ENCODE data around the gene CBFA2T2. TPM values are rescaled to one million over a fixed set of nuclear protein-coding genes. Genes with fewer than 3 reads are reported as not detected.
A peak's percentile ranks its signal among the peaks of the same experiment; 100 is the strongest.

CBFA2T2 gene
- total and polyA plus RNA-seq, 2 experiments from 2014 or later = 29.2 to 33.1 TPM

- Histone ChIP-seq H3K4me1 (ENCODE audit: insufficient read depth) (peaks cover 9% of the 10 kb centered on the region), H4K20me1 (ENCODE audit: insufficient read depth, poor library complexity, severe bottlenecking) (no peaks in the 10 kb centered on the region), H3K36me3 (replicated peaks; ENCODE audit: insufficient read depth, low read depth) (no peaks in the 10 kb centered on the region), H3K9me3 (ENCODE audit: low read depth) (no peaks in the 10 kb centered on the region), H3K4me3 (no peak overlapping the region), H3K79me2 (peaks cover 3% of the 10 kb centered on the region), H3K4me2 (no peak overlapping the region), H3K27me3 (no peaks in the 10 kb centered on the region), H3K27ac (peak overlapping the region; percentile 7), H3K9me2 (replicated peaks; ENCODE audit: insufficient read depth) (no peaks in the 10 kb centered on the region), H2AFZ (no peak overlapping the region)
- DNase-seq (ENCODE audit: low spot score) = peak; percentile 66
- no peak for TF ChIP-seq EZH2phosphoT487 (IDR thresholded peaks at IDR 0.05; ENCODE audit: low read depth, severe bottlenecking, unreplicated experiment)
- no peak for TF ChIP-seq EZH2 (IDR thresholded peaks at IDR 0.05; ENCODE audit: borderline replicate concordance)
- TF ChIP-seq CTCF (IDR thresholded peaks at IDR 0.05; ENCODE audit: poor library complexity) = no peak
- 30% methylated on average over 4 of the region's 4 CpGs for WGBS (ENCODE audit: low lambda C conversion rate, missing lambda C conversion rate)
Measured at GRCh38 chr20:33689973-33690372, 200.1 kb downstream of the CBFA2T2 start.

- Histone ChIP-seq H3K36me3 (replicated peaks; ENCODE audit: insufficient read depth, low read depth) (no peaks in the 10 kb centered on the region), H3K27ac (no peak overlapping the region), H2AFZ (no peak overlapping the region), H3K9me3 (ENCODE audit: low read depth) (no peaks in the 10 kb centered on the region), H3K4me3 (no peak overlapping the region), H3K27me3 (no peaks in the 10 kb centered on the region), H3K9me2 (replicated peaks; ENCODE audit: insufficient read depth) (no peaks in the 10 kb centered on the region), H3K79me2 (no peaks in the 10 kb centered on the region), H4K20me1 (ENCODE audit: insufficient read depth, poor library complexity, severe bottlenecking) (no peaks in the 10 kb centered on the region), H3K4me2 (no peak overlapping the region), H3K4me1 (ENCODE audit: insufficient read depth) (peaks cover 3% of the 10 kb centered on the region)
- no peak for DNase-seq (ENCODE audit: low spot score)
- no peak for TF ChIP-seq EZH2phosphoT487 (IDR thresholded peaks at IDR 0.05; ENCODE audit: low read depth, severe bottlenecking, unreplicated experiment)
- no peak for TF ChIP-seq EZH2 (IDR thresholded peaks at IDR 0.05; ENCODE audit: borderline replicate concordance)
- TF ChIP-seq CTCF (IDR thresholded peaks at IDR 0.05; ENCODE audit: poor library complexity) = no peak
- 89% methylated on average over 5 of the region's 5 CpGs for WGBS (ENCODE audit: low lambda C conversion rate, missing lambda C conversion rate)
Measured at GRCh38 chr20:33693289-33693688, 203.4 kb downstream of the CBFA2T2 start.

DNA sequence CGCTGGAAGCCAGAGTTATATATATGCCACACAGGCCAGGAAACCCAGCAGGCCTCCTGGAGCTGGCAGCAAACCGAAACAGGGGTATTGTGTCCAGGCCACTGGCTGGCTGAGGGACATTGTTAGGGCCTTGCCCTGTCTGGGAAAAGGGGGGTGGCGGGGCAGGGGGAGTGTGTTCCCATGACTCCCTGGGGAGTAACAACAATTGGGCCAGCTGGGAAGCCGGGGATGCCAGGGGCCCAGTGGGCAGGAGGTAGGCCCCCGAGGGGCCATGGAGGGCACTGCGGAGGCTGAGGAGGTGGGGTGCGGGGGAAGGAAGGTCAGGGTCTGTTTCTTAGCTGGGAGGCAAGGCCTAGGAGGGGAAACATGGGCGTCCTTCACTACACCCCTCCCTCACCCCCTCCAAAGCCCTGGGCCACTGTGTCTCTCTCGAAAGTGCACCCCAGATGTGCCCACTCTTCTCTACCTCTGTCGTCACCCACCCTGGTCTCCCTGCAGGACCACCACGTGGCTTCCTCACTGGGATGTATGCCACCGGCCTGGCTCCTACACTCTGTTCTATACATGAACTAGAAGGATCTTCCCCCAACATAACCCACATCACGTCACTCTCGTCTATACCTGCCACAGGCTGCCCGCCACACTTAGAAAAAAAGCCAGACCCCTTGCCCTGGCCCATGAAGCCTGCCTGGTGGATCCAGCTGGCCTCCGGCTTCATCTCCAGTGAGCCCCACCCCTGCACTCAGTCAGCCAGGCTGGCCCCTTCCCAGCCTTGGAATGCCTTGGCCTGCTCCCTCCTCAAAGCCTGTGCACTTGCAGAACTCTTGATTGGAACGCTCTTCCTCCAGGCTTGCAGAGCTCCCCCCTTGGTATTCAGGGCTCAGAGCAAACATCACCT is 204.1 kb downstream of the CBFA2T2 start:
- H3K79me2 ChIP-seq = no peaks in the 10 kb centered on the region
- H2AFZ ChIP-seq = no peak overlapping the region
- H3K4me3 ChIP-seq = no peak overlapping the region
- no peaks in the 10 kb centered on the region for H3K9me3 ChIP-seq (ENCODE audit: low read depth)
- H3K27me3 ChIP-seq = no peaks in the 10 kb centered on the region
- H4K20me1 ChIP-seq (ENCODE audit: insufficient read depth, poor library complexity, severe bottlenecking) = no peaks in the 10 kb centered on the region
- H3K36me3 ChIP-seq (replicated peaks; ENCODE audit: insufficient read depth, low read depth) = no peaks in the 10 kb centered on the region
- no peaks in the 10 kb centered on the region for H3K4me1 ChIP-seq (ENCODE audit: insufficient read depth)
- TF ChIP-seq CTCF (IDR thresholded peaks at IDR 0.05; ENCODE audit: poor library complexity) = no peak
- TF ChIP-seq EZH2 (IDR thresholded peaks at IDR 0.05; ENCODE audit: borderline replicate concordance) = no peak
- TF ChIP-seq EZH2phosphoT487 (IDR thresholded peaks at IDR 0.05; ENCODE audit: low read depth, severe bottlenecking, unreplicated experiment) = no peak
- H3K4me2 ChIP-seq = no peak overlapping the region
- no peaks in the 10 kb centered on the region for H3K9me2 ChIP-seq (replicated peaks; ENCODE audit: insufficient read depth)
- no peak for DNase-seq (ENCODE audit: low spot score)
- WGBS (ENCODE audit: low lambda C conversion rate, missing lambda C conversion rate) = 87% methylated on average over 14 of the region's 17 CpGs
- H3K27ac ChIP-seq = no peak overlapping the region

All from hepatocyte (in vitro differentiated cells).